Activated B cell treated with CpG ODN at 0.5 μM for 24 hours (primary cell): ENCODE data around the gene ITPRIPL2. TPM values are rescaled to one million over a fixed set of nuclear protein-coding genes. Genes with fewer than 3 reads are reported as not detected.

Experiments
- ATAC-seq: fragments of 200-7000 bp; cut with Tn5 transposase; one replicate; pipeline ENCODE4 v1.10.0; 2021; ENCODE audit warnings: low read depth, mild to moderate bottlenecking, moderate library complexity
- CTCF ChIA-PET: fragments of 350-600 bp; sonication (Branson Sonifier 250); formaldehyde crosslinking; loops from one replicate; lab custom pipeline; 2021; ENCODE audit warnings: antibody characterized with exemption; lab: Charles Lee
- POLR2A ChIA-PET: fragments of 350-600 bp; sonication (Branson Sonifier 250); formaldehyde crosslinking; loops from one replicate; lab custom pipeline; 2021; ENCODE audit warnings: antibody characterized with exemption; lab: Charles Lee
- DNase-seq: peaks from one replicate; pipeline ENCODE4 v3.0.0; 2022
- H3K27ac Mint-ChIP-seq: one replicate; pipeline ENCODE4 v1.8.0; 2020; ENCODE audit warnings: mixed read lengths
- H3K27me3 Mint-ChIP-seq: one replicate; pipeline ENCODE4 v1.8.0; 2021; ENCODE audit warnings: mixed read lengths
- H3K36me3 Mint-ChIP-seq: one replicate; pipeline ENCODE4 v1.8.0; 2021; ENCODE audit warnings: low read depth, mixed read lengths
- H3K4me1 Mint-ChIP-seq: one replicate; pipeline ENCODE4 v1.8.0; 2021; ENCODE audit warnings: mixed read lengths
- H3K4me3 Mint-ChIP-seq: one replicate; pipeline ENCODE4 v1.8.0; 2020; ENCODE audit warnings: mild to moderate bottlenecking, mixed read lengths
- H3K9me3 Mint-ChIP-seq: one replicate; pipeline ENCODE4 v1.8.0; 2020; ENCODE audit warnings: mixed read lengths
- intact Hi-C: fragments of 100-400 bp; cut with micrococcal nuclease; formaldehyde crosslinking; loops from one replicate; pipeline ENCODE4 v1.15.1; 2024
- total RNA-seq: library from RNA; stranded (reverse); gene quantifications from 2 replicates; pipeline ENCODE4 v1.2.3, GENCODE V29; 2022
- TF ChIP-seq, protein P1 (sequence below): fragments of 200-600 bp; IDR thresholded peaks from one replicate; pipeline ENCODE4 v1.8.0; 2022; ENCODE audit warnings: antibody characterized with exemption, mild to moderate bottlenecking

Gene ITPRIPL2
- total RNA-seq, 1 donor from 2014 or later = 8.3 TPM

DNA sequence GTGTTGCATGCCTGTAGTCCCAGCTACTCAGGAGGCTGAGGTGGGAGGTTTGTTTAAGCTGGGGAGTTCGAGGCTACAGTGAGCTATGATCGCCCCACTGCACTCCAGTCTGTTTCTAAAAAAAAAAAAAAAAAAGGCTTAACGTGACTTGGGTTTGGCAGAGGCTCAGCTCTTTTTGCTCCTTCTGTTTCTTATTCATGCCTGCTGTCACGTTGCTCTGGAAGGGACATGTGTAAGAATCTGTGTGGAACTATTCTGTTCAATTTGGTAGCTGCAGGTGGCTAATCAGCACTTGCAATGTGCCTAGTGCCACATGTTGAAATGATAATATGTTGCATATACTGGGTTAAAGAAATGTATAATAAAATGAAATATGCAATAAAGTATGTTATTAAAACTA, 33.4 kb downstream of the ITPRIPL2 start:
- H3K36me3 Mint-ChIP-seq = no peaks in the 10 kb centered on the region
- CTCF ChIA-PET = no interaction called here
- no peak overlapping the region for H3K27ac Mint-ChIP-seq
- intact Hi-C loops = no loop called here
- H3K9me3 Mint-ChIP-seq = peaks cover 4% of the 10 kb centered on the region
- no peak for ATAC-seq
- H3K27me3 Mint-ChIP-seq = peaks cover 7% of the 10 kb centered on the region
- DNase-seq = no peak
- no peaks in the 10 kb centered on the region for H3K4me1 Mint-ChIP-seq
- TF ChIP-seq, protein P1, sequence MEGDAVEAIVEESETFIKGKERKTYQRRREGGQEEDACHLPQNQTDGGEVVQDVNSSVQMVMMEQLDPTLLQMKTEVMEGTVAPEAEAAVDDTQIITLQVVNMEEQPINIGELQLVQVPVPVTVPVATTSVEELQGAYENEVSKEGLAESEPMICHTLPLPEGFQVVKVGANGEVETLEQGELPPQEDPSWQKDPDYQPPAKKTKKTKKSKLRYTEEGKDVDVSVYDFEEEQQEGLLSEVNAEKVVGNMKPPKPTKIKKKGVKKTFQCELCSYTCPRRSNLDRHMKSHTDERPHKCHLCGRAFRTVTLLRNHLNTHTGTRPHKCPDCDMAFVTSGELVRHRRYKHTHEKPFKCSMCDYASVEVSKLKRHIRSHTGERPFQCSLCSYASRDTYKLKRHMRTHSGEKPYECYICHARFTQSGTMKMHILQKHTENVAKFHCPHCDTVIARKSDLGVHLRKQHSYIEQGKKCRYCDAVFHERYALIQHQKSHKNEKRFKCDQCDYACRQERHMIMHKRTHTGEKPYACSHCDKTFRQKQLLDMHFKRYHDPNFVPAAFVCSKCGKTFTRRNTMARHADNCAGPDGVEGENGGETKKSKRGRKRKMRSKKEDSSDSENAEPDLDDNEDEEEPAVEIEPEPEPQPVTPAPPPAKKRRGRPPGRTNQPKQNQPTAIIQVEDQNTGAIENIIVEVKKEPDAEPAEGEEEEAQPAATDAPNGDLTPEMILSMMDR = no peak
- no peak overlapping the region for H3K4me3 Mint-ChIP-seq
- POLR2A ChIA-PET = interaction anchor here (0.6 to 0.7 kb wide), 2 partner anchors 8 to 63 kb away, joined by 3 to 5 read pairs; no protein-coding TSS in a partner anchor

DNA sequence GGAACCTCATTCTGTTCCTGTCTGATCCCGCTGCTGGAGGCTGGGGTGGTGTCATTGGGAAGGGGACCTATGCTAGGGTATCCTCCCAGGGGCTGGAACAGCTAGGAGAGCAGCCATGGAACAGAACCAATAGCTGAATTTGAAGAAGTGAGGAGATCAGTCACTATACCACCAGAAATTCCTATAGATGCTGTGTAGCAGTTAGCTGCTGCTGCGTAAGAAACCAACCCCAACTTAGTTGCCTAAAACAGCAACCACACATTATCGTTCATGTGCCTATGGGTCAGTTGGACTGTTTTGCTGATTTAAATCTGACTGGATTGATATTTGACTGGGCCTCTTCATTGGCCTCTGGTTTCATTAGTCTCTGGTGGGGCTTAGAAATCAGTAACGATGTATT, 33.9 kb downstream of the ITPRIPL2 start:
- Mint-ChIP-seq H3K4me1 (no peaks in the 10 kb centered on the region), H3K27ac (no peak overlapping the region), H3K9me3 (peaks cover 4% of the 10 kb centered on the region), H3K4me3 (no peak overlapping the region), H3K27me3 (peaks cover 7% of the 10 kb centered on the region), H3K36me3 (no peaks in the 10 kb centered on the region)
- intact Hi-C loops = no loop called here
- no peak for ATAC-seq
- POLR2A ChIA-PET = no interaction called here
- CTCF ChIA-PET = no interaction called here
- DNase-seq = no peak
- TF ChIP-seq, protein P1 = no peak

DNA sequence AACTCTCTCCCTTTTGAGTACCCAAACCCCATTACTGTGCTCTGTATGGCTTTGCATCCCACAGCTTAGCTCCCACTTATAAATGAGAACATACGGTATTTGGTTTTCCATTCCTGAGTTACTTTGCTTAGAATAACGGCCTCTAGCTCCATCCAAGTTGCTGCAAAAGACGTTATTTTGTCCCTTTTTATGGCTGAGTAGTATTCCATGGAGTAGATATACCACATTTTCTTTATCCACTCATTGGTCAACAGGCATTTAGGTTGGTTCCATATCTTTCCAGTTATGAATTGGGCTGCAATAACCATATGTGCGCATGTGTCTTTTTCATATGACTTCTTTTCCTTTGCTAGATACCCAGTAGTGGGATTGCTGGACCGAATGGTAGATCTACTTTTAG, 34.4 kb downstream of the ITPRIPL2 start:
- Mint-ChIP-seq H3K36me3 (no peaks in the 10 kb centered on the region), H3K27ac (no peak overlapping the region), H3K4me3 (no peak overlapping the region), H3K27me3 (peaks cover 5% of the 10 kb centered on the region), H3K4me1 (no peaks in the 10 kb centered on the region), H3K9me3 (peaks cover 4% of the 10 kb centered on the region)
- ATAC-seq (no peak), DNase-seq (no peak)
- ChIA-PET POLR2A (no interaction called here), CTCF (no interaction called here)
- TF ChIP-seq, protein P1 = no peak
- intact Hi-C loops = no loop called here

GRCh38 chr16:19151310-19151709, 37.5 kb downstream of the ITPRIPL2 start:
- intact Hi-C loops = no loop called here
- Mint-ChIP-seq H3K27ac (no peak overlapping the region), H3K27me3 (no peaks in the 10 kb centered on the region), H3K4me3 (no peak overlapping the region), H3K36me3 (no peaks in the 10 kb centered on the region), H3K4me1 (no peaks in the 10 kb centered on the region), H3K9me3 (peaks cover 13% of the 10 kb centered on the region)
- DNase-seq (no peak), ATAC-seq (no peak)
- POLR2A ChIA-PET = no interaction called here
- CTCF ChIA-PET = no interaction called here
- TF ChIP-seq, protein P1 = no peak

DNA sequence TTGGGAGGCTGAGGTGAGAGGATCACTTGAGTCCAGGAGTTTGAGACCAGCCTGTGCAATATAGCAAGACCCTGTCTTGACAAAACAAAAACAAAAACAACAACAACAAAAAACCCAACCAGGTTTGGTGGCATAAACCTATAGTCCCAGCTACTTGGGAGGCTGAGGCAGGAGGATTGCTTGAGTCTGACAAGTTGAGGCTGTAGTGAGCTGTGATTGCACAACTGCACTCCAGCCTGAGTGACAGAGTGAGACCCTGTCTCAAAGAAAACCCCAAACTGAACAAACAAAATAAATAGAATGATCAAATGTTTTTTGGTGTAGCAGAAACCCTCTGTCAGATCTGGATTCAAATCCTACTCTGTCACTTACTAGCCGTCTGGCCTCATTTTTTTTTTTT, 38.3 kb downstream of the ITPRIPL2 start:
- ChIA-PET CTCF (no interaction called here), POLR2A (no interaction called here)
- H3K4me1 Mint-ChIP-seq = no peaks in the 10 kb centered on the region
- no peaks in the 10 kb centered on the region for H3K36me3 Mint-ChIP-seq
- DNase-seq (no peak), ATAC-seq (no peak)
- TF ChIP-seq, protein P1 = no peak
- H3K27ac Mint-ChIP-seq = no peak overlapping the region
- no peaks in the 10 kb centered on the region for H3K27me3 Mint-ChIP-seq
- intact Hi-C loops = no loop called here
- H3K4me3 Mint-ChIP-seq = no peak overlapping the region
- H3K9me3 Mint-ChIP-seq = peaks cover 17% of the 10 kb centered on the region
